Pulmonary artery endothelial cell (primary cell): ENCODE results near the gene RPS21. TPM values are rescaled to one million over a fixed set of nuclear protein-coding genes. Genes with fewer than 3 reads are reported as not detected.

Experiments used
- DNase-seq: peaks from one replicate; pipeline ENCODE4 v3.0.0-alpha.2; 2011; ENCODE audit warnings: low read depth, low spot score
- total RNA-seq: library from RNA; depleted of rRNA; stranded (reverse); fragments of >200 nt; gene quantifications from 2 replicates; pipeline ENCODE4 v1.2.3, GENCODE V29; 2014

RPS21 gene
- total RNA-seq, 1 donor from 2014 or later: 921 TPM

- no peak for DNase-seq
Measured at GRCh38 chr20:62377064-62377461, 9.8 kb upstream of the RPS21 start.

GRCh38 chr20:62377615-62378178, 9.2 kb upstream of the RPS21 start:
- no peak for DNase-seq

GRCh38 chr20:62378215-62378614, 8.7 kb upstream of the RPS21 start:
- no peak for DNase-seq

- DNase-seq: no peak
Measured at GRCh38 chr20:62381202-62381797, 5.6 kb upstream of the RPS21 start.

- DNase-seq: no peak
Measured at GRCh38 chr20:62381842-62382241, 5.1 kb upstream of the RPS21 start.

- peak; percentile 40 for DNase-seq
Measured at GRCh38 chr20:62382306-62383198, 4.4 kb upstream of the RPS21 start.

GRCh38 chr20:62387219-62387913, 463 bp downstream of the RPS21 start:
- DNase-seq: no peak

- DNase-seq: no peak
Measured at GRCh38 chr20:62387933-62388635, 1.2 kb downstream of the RPS21 start.

GRCh38 chr20:62388839-62389600, 2.1 kb downstream of the RPS21 start:
- DNase-seq: no peak

GRCh38 chr20:62389601-62390087, 2.7 kb downstream of the RPS21 start:
- no peak for DNase-seq

- DNase-seq: no peak
Measured at GRCh38 chr20:62390317-62391164, 3.6 kb downstream of the RPS21 start.

- DNase-seq: no peak
Measured at GRCh38 chr20:62391165-62392076, 4.5 kb downstream of the RPS21 start.

- DNase-seq: no peak
Measured at GRCh38 chr20:62392077-62392418, 5.1 kb downstream of the RPS21 start.

GRCh38 chr20:62392621-62393334, 5.9 kb downstream of the RPS21 start:
- DNase-seq: no peak

GRCh38 chr20:62393335-62393665, 6.4 kb downstream of the RPS21 start:
- no peak for DNase-seq

GRCh38 chr20:62393830-62394229, 6.9 kb downstream of the RPS21 start:
- DNase-seq: no peak

GRCh38 chr20:62394248-62395245, 7.6 kb downstream of the RPS21 start:
- DNase-seq: no peak
